K562 (cell line): ENCODE results near the gene MPL.

ENCODE experiments used
- ATF2 ChIP-seq: sonication (generic); formaldehyde crosslinking; IDR thresholded peaks from 2 replicates; pipeline ENCODE4 v1.8.1; 2022; ENCODE audit warnings: missing genetic modification reagents
- CTCF ChIP-seq, 3 experiments: IDR thresholded peaks in 2 of 3; conservative IDR thresholded peaks in 1 of 3; 2 replicates each; pipeline ENCODE4 v1.5.1; 2011 to 2012; ENCODE audit warnings: low read length in 3 of 3, mild to moderate bottlenecking in 3 of 3, control low read depth in 2 of 3, improper control_type of control experiment in 1 of 3, inconsistent platforms in 1 of 3, low read depth in 1 of 3, mixed read lengths in 1 of 3, moderate library complexity in 1 of 3; ENCODE audit not compliant: insufficient read depth in 2 of 3
- GMEB1 ChIP-seq: fragments of 250-450 bp; sonication (Bioruptor Pico); IDR thresholded peaks from 2 replicates; pipeline ENCODE4 v1.4.0; 2020; ENCODE audit warnings: mild to moderate bottlenecking
- HNRNPL ChIP-seq: fragments of 200-400 bp; formaldehyde crosslinking; IDR thresholded peaks from 2 replicates; pipeline ENCODE4 v1.6.1; 2017; ENCODE audit warnings: low read depth, mild to moderate bottlenecking, low read length
- JUND ChIP-seq, 2 experiments: IDR thresholded peaks; 2 replicates in 1 of 2; 3 replicates in 1 of 2; pipeline ENCODE4 v1.6.1; 2011; ENCODE audit warnings: borderline replicate concordance in 2 of 2, low read depth in 2 of 2, low read length in 2 of 2, improper control_type of control experiment in 1 of 2, missing biosample characterization in 1 of 2, missing genetic modification characterization in 1 of 2, missing genetic modification reagents in 1 of 2
- MXI1 ChIP-seq: IDR thresholded peaks from 2 replicates; pipeline ENCODE4 v1.6.1; 2011; ENCODE audit warnings: low read depth, mild to moderate bottlenecking, improper control_type of control experiment, low read length
- SRSF7 ChIP-seq: fragments of 200-400 bp; formaldehyde crosslinking; optimal IDR thresholded peaks from 2 replicates; pipeline ENCODE3; 2017; ENCODE audit warnings: mild to moderate bottlenecking, low read depth, low read length
- ZNF224 ChIP-seq: sonication (generic); formaldehyde crosslinking; IDR thresholded peaks from 2 replicates; pipeline ENCODE4 v1.8.0; 2022; ENCODE audit warnings: mild to moderate bottlenecking, missing genetic modification reagents
- ZNF408 ChIP-seq: fragments of 250-450 bp; sonication (Bioruptor Pico); IDR thresholded peaks from 2 replicates; pipeline ENCODE4 v1.4.0; 2020; ENCODE audit warnings: low read depth, mild to moderate bottlenecking, moderate library complexity
- TF ChIP-seq, protein P1 (sequence below), 2 experiments: fragments of 450-650 bp; formaldehyde crosslinking in 1 of 2; IDR thresholded peaks; 2 replicates each; pipeline versions ENCODE4 v1.4.0 to v1.6.1; 2014 to 2020; ENCODE audit warnings: mild to moderate bottlenecking in 2 of 2, borderline replicate concordance in 1 of 2, low read depth in 1 of 2

- TF ChIP-seq HNRNPL (no peak), JUND (IDR thresholded peaks at IDR 0.05; ENCODE audit: borderline replicate concordance, low read depth, low read length) (no peak), JUND (tag; IDR thresholded peaks at IDR 0.05; ENCODE audit: borderline replicate concordance, low read depth, low read length) (no peak), CTCF (IDR thresholded peaks at IDR 0.05 in 2 of 3, conservative IDR thresholded peaks at IDR 0.05 in 1 of 3; ENCODE audit: insufficient read depth in 2 of 3, low read depth in 1 of 3, low read length in 3 of 3) (no peak), ATF2 (CRISPR knock-in tag) (no peak), ZNF224 (no peak), GMEB1 (no peak), ZNF408 (CRISPR knock-in tag) (no peak), MXI1 (no peak), SRSF7 (no peak)
- TF ChIP-seq, protein P1, sequence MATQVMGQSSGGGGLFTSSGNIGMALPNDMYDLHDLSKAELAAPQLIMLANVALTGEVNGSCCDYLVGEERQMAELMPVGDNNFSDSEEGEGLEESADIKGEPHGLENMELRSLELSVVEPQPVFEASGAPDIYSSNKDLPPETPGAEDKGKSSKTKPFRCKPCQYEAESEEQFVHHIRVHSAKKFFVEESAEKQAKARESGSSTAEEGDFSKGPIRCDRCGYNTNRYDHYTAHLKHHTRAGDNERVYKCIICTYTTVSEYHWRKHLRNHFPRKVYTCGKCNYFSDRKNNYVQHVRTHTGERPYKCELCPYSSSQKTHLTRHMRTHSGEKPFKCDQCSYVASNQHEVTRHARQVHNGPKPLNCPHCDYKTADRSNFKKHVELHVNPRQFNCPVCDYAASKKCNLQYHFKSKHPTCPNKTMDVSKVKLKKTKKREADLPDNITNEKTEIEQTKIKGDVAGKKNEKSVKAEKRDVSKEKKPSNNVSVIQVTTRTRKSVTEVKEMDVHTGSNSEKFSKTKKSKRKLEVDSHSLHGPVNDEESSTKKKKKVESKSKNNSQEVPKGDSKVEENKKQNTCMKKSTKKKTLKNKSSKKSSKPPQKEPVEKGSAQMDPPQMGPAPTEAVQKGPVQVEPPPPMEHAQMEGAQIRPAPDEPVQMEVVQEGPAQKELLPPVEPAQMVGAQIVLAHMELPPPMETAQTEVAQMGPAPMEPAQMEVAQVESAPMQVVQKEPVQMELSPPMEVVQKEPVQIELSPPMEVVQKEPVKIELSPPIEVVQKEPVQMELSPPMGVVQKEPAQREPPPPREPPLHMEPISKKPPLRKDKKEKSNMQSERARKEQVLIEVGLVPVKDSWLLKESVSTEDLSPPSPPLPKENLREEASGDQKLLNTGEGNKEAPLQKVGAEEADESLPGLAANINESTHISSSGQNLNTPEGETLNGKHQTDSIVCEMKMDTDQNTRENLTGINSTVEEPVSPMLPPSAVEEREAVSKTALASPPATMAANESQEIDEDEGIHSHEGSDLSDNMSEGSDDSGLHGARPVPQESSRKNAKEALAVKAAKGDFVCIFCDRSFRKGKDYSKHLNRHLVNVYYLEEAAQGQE (IDR thresholded peaks at IDR 0.05; ENCODE audit: borderline replicate concordance) = no peak
- TF ChIP-seq, protein P1 (CRISPR knock-in tag; IDR thresholded peaks at IDR 0.05; ENCODE audit: low read depth) = no peak
Measured at GRCh38 chr1:43370564-43370963, 32.9 kb downstream of the MPL start.
